NK-92 (cell line): ENCODE data around the gene IL4.
"Not testable (repeated sequence)": the region's sequence is repeated elsewhere in the genome, so short reads cannot be mapped to it uniquely, and the experiment has no call there.

Experiments
- DNase-seq: peaks from one replicate; lab custom pipeline; 2025; ENCODE audit not compliant: unreplicated experiment; lab: John Stamatoyannopoulos, UW

The IL4 gene

GRCh38 chr5:132673939-132674630 is at the start of gene IL4:
IL4 (plus strand) TSS chr5:132673989; CDS start chr5:132674051, 62 bp downstream.
- no peak for DNase-seq

GRCh38 chr5:132627470-132627869 is 46.3 kb upstream of the IL4 start:
- DNase-seq: no peak

GRCh38 chr5:132628814-132629213 is 45.0 kb upstream of the IL4 start:
- no peak for DNase-seq

- DNase-seq: no peak
Measured at GRCh38 chr5:132629230-132629944, 44.4 kb upstream of the IL4 start.

- not testable (repeated sequence) for DNase-seq
Measured at GRCh38 chr5:132633587-132633986, 40.2 kb upstream of the IL4 start.

- DNase-seq: no peak
Measured at GRCh38 chr5:132635873-132636272, 37.9 kb upstream of the IL4 start.

- DNase-seq: no peak
Measured at GRCh38 chr5:132637241-132637640, 36.5 kb upstream of the IL4 start.

GRCh38 chr5:132639706-132640130 is 34.1 kb upstream of the IL4 start:
- DNase-seq: no peak

- no peak for DNase-seq
Measured at GRCh38 chr5:132640613-132641012, 33.2 kb upstream of the IL4 start.

- DNase-seq: no peak
Measured at GRCh38 chr5:132641241-132641723, 32.5 kb upstream of the IL4 start.

GRCh38 chr5:132641841-132642240 is 31.9 kb upstream of the IL4 start:
- DNase-seq: no peak

- DNase-seq: no peak
Measured at GRCh38 chr5:132644177-132644576, 29.6 kb upstream of the IL4 start.

GRCh38 chr5:132646583-132647266 is 27.1 kb upstream of the IL4 start:
- DNase-seq: no peak

GRCh38 chr5:132647473-132647872 is 26.3 kb upstream of the IL4 start:
- DNase-seq: no peak

- no peak for DNase-seq
Measured at GRCh38 chr5:132648355-132648754, 25.4 kb upstream of the IL4 start.

- DNase-seq: no peak
Measured at GRCh38 chr5:132651838-132652469, 21.8 kb upstream of the IL4 start.

GRCh38 chr5:132653716-132654115 is 20.1 kb upstream of the IL4 start:
- DNase-seq: no peak

GRCh38 chr5:132655821-132656773 is 17.7 kb upstream of the IL4 start:
- no peak for DNase-seq

GRCh38 chr5:132656774-132657355 is 16.9 kb upstream of the IL4 start:
- DNase-seq: no peak
